Right lobe of liver (tissue), 4 donors: ENCODE results near the gene OBSL1.

Source experiments
- POLR2A ChIP-seq: fragments of 450-650 bp; IDR thresholded peaks from one replicate; pipeline ENCODE4 v1.6.1; 2017; ENCODE audit warnings: antibody characterized with exemption, mild to moderate bottlenecking
- TF ChIP-seq, protein P1 (sequence below), 4 donors: fragments of 200-600 bp in 3 of 4; fragments of 450-650 bp in 1 of 4; IDR thresholded peaks; one replicate each; pipeline versions ENCODE4 v1.5.1 to v1.8.0; 2016 to 2022; ENCODE audit warnings: antibody characterized with exemption in 4 of 4, mild to moderate bottlenecking in 2 of 4
- donor health status: DM: no; HTN: no; CAD: no.
- donor health status: DM: no; HTN: no; CAD: no.
- donor health status: DM: no; HTN: yes; CAD: no.

- TF ChIP-seq POLR2A: no peak
- TF ChIP-seq, protein P1, sequence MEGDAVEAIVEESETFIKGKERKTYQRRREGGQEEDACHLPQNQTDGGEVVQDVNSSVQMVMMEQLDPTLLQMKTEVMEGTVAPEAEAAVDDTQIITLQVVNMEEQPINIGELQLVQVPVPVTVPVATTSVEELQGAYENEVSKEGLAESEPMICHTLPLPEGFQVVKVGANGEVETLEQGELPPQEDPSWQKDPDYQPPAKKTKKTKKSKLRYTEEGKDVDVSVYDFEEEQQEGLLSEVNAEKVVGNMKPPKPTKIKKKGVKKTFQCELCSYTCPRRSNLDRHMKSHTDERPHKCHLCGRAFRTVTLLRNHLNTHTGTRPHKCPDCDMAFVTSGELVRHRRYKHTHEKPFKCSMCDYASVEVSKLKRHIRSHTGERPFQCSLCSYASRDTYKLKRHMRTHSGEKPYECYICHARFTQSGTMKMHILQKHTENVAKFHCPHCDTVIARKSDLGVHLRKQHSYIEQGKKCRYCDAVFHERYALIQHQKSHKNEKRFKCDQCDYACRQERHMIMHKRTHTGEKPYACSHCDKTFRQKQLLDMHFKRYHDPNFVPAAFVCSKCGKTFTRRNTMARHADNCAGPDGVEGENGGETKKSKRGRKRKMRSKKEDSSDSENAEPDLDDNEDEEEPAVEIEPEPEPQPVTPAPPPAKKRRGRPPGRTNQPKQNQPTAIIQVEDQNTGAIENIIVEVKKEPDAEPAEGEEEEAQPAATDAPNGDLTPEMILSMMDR (IDR thresholded peaks at IDR 0.05): no peak
These were observed 36.6 kb upstream of the OBSL1 start for GRCh38 chr2:219607931-219608330.
